ENCODE measurements around the gene RPS6KA2. TPM values are rescaled to one million over a fixed set of nuclear protein-coding genes. Genes with fewer than 3 reads are reported as not detected.

The RPS6KA2 gene
- total RNA-seq (10 to 100 TPM; 25.2 to 75.5 (median 49.9) TPM), polyA plus RNA-seq (10 to 100 TPM; 24.4 to 48.1 TPM)
- long read RNA-seq, donor 1, partial matches to known transcripts = 30 of 153 reads
- long read RNA-seq, donor 1, other reads (novel, unspliced or antisense) = 123 of 153 reads
- long read RNA-seq, donor 2, full-length matches to known transcripts = 4 of 4 reads
- long read RNA-seq, donor 2, partial matches to known transcripts = 0 of 4 reads
- long read RNA-seq, donor 2, other reads (novel, unspliced or antisense) = 0 of 4 reads
- long read RNA-seq, donor 3, full-length matches to known transcripts = 71 of 199 reads
- long read RNA-seq, donor 3, partial matches to known transcripts = 31 of 199 reads
- long read RNA-seq, donor 3, other reads (novel, unspliced or antisense) = 97 of 199 reads

DNA sequence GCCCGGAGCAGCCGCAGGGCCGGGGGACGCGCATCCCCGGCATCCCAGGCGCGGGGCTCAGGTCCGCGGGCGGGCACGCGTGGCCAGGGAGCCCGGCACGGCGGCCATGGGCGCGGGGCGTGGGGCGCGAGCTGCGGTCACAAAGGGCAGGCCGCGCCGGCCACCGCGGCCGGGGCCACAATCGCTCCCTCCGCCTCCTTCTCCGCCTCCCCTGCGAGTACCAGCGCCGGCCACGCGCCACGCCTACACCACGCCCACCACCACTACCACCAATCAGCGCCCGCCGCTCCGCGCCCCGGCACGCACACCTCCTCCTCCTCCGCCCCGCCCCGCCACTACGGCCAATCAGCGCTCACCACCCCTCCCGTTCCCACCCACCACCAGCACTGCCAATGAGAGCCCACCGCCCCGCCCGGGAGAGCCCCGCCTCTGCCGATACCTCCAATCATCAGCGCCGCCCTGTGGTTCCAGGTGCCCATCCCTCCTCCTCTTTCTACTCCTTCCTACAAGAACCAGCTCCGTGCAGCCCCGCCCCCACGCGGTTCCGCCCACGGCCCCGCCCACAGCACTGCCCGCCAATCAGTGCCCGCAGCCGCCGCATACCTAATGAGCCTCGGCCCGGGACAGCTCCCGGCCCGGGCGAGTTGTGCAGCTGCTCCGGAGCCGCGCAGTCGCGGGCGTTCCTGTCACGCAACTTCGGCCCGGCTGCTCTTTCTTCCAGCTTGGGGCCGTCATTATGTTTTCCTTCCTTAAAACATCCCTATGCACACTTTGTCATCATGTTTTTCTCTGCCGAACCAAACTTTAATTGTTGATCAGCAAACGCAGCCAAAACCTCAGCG, at the start of gene RPS6KA2:
TSS of gene RPS6KA2 (minus strand) at position 219 of the 842 bp plus-strand sequence. CDS start 232 bp downstream, outside the sequence.
- no peaks in the 10 kb centered on the region for H3K27me3 ChIP-seq
- TF ChIP-seq EP300 (IDR thresholded peaks at IDR 0.05) (no peak), POLR2A (IDR thresholded peaks at IDR 0.05) (peak; percentile 76)
- H3K36me3 ChIP-seq = no peaks in the 10 kb centered on the region
- H3K9me3 ChIP-seq = no peaks in the 10 kb centered on the region
- peaks cover 11% of the 10 kb centered on the region for H3K4me1 ChIP-seq (ENCODE audit: insufficient read depth)
- intact Hi-C loops (cut with DNase I) = no loop called here
- H3K4me3 ChIP-seq = peak within 1 kb of the TSS; percentile 56
- peak; percentile 100 for DNase-seq
- peak within 1 kb of the TSS; percentile 49 to 78 for H3K27ac ChIP-seq
- WGBS, 3 donors = 1% methylated on average over 84 to 87 of the region's 87 CpGs

DNA sequence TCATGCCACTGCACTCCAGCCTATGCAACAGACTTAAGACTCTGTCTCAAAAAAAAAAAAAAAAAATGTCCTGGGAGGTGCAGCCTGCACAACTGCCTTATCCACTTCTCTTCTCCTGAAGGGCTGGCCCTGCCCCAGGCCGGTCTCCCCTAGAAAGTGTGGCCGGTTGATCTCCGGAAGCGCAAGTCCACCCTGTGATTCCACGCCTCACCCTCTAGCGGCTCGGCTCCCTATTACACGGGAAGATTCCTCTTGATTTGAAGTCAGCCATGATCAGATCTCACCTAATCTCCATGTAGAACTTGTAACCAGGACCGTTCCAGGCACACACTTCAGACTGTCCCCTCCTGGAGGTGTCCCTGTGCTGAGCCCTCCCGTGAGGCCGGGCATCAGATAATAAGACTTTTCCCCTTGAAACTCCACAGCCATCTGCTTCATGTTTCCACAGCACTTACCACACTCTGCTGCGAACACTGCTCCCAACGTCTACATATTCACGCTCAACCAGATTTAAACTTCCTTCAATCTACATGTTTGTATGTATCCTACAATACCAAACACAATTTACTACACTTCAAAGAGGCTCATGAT, 49.3 kb upstream of the RPS6KA2 start:
- intact Hi-C loops (cut with DNase I) = no loop called here
- H3K27me3 ChIP-seq = no peaks in the 10 kb centered on the region
- TF ChIP-seq, protein P1, sequence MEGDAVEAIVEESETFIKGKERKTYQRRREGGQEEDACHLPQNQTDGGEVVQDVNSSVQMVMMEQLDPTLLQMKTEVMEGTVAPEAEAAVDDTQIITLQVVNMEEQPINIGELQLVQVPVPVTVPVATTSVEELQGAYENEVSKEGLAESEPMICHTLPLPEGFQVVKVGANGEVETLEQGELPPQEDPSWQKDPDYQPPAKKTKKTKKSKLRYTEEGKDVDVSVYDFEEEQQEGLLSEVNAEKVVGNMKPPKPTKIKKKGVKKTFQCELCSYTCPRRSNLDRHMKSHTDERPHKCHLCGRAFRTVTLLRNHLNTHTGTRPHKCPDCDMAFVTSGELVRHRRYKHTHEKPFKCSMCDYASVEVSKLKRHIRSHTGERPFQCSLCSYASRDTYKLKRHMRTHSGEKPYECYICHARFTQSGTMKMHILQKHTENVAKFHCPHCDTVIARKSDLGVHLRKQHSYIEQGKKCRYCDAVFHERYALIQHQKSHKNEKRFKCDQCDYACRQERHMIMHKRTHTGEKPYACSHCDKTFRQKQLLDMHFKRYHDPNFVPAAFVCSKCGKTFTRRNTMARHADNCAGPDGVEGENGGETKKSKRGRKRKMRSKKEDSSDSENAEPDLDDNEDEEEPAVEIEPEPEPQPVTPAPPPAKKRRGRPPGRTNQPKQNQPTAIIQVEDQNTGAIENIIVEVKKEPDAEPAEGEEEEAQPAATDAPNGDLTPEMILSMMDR (IDR thresholded peaks at IDR 0.05) = no peak
- TF ChIP-seq POLR2A (IDR thresholded peaks at IDR 0.05) = no peak
- no peak for TF ChIP-seq EP300 (IDR thresholded peaks at IDR 0.05)
- H3K27ac ChIP-seq = no peak overlapping the region
- WGBS, 3 donors = 94 to 95% (median 94%) methylated on average over 14 of the region's 14 CpGs
- H3K4me1 ChIP-seq (ENCODE audit: insufficient read depth) = no peaks in the 10 kb centered on the region
- no peaks in the 10 kb centered on the region for H3K9me3 ChIP-seq
- no peak overlapping the region for H3K4me3 ChIP-seq
- no peaks in the 10 kb centered on the region for H3K36me3 ChIP-seq
- no peak for DNase-seq

DNA sequence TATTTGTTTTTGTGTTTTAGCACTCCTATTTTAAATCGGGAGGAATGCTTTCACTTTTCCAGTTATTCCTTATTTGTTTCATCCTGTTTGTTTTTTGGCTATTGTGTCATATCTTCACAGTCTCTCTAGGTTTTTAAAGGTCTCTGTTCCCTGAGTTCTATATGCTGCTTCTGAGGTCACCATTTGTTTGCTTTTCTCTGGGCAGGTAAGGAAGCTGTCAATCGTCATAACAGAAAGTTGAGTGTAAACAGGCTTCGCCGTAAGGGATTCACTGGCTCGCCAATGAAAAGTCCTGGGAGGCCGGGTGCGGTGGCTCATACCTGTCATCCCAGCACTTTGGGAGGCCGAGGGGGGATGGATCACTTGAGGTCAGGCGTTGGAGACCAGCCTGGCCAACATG, 48.7 kb upstream of the RPS6KA2 start:
- DNase-seq = no peak
- intact Hi-C loops (cut with DNase I) = no loop called here
- H3K4me1 ChIP-seq (ENCODE audit: insufficient read depth) = no peaks in the 10 kb centered on the region
- 84 to 85% (median 84%) methylated on average over 9 of the region's 9 CpGs for WGBS, 3 donors
- no peak overlapping the region for H3K27ac ChIP-seq
- H3K4me3 ChIP-seq = no peak overlapping the region
- H3K36me3 ChIP-seq = no peaks in the 10 kb centered on the region
- no peaks in the 10 kb centered on the region for H3K9me3 ChIP-seq
- no peaks in the 10 kb centered on the region for H3K27me3 ChIP-seq
- no peak for TF ChIP-seq POLR2A (IDR thresholded peaks at IDR 0.05)
- TF ChIP-seq, protein P1 (IDR thresholded peaks at IDR 0.05) = no peak
- no peak for TF ChIP-seq EP300 (IDR thresholded peaks at IDR 0.05)

- Histone ChIP-seq H3K27me3 (no peaks in the 10 kb centered on the region), H3K9me3 (no peaks in the 10 kb centered on the region), H3K36me3 (no peaks in the 10 kb centered on the region), H3K4me3 (no peak overlapping the region), H3K4me1 (ENCODE audit: insufficient read depth) (no peaks in the 10 kb centered on the region), H3K27ac (no peak overlapping the region)
- no peak for DNase-seq
- intact Hi-C loops (cut with DNase I) = no loop called here
- 50 to 61% (median 60%) methylated on average over 6 of the region's 6 CpGs for WGBS, 3 donors
- TF ChIP-seq EP300 (IDR thresholded peaks at IDR 0.05) (no peak), POLR2A (IDR thresholded peaks at IDR 0.05) (no peak)
- TF ChIP-seq, protein P1 (IDR thresholded peaks at IDR 0.05) = no peak
These were observed 46.3 kb upstream of the RPS6KA2 start for GRCh38 chr6:166673309-166673708.
